Epidermal melanocyte (primary cell): Measurements from ENCODE around the gene FNDC3B.

ENCODE experiments used
- DNase-seq: peaks from one replicate; pipeline ENCODE4 v3.0.0; 2011; ENCODE audit warnings: low spot score; ENCODE audit not compliant: insufficient read length

FNDC3B gene

DNA sequence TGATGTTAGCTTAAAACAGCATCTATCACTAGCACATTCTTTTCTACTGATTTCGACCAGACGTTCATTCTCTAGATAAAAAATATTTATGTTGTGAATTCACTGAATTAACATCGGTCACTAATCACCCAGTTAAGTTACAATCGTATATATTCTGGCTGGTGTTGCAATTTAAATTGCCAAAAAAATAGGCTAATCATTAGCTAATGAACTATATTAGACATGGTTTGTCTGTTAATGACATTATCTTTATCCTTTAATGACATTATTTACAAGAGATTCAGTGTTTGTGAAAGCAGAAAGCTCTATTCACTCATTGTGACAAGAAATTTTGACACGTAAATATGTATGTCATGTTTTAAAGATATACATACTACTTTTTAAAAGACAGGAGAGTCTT is 402.2 kb downstream of the FNDC3B start:
- no peak for DNase-seq

GRCh38 chr3:172442606-172443005 is 403.2 kb downstream of the FNDC3B start:
- DNase-seq: no peak

GRCh38 chr3:172444821-172445220 is 405.4 kb downstream of the FNDC3B start:
- DNase-seq: no peak

DNA sequence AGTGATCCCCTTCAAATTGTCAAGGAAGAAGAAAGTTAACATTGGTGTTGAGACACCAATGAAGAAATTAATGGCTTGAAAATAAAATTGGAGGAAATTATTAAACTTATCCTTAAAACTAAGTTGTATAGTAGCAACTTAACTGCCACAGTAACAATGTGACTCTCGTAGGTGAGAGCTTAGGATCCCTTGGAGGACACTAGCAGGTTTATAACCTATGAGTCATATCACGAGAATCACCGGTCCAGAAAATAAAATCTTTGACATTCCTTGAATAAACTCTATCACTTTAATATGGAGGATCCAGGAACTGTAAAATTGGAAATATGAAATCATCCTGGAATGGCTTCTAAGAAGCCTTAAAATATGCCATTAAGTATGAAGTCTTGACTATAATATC is 406.8 kb downstream of the FNDC3B start:
- no peak for DNase-seq

DNA sequence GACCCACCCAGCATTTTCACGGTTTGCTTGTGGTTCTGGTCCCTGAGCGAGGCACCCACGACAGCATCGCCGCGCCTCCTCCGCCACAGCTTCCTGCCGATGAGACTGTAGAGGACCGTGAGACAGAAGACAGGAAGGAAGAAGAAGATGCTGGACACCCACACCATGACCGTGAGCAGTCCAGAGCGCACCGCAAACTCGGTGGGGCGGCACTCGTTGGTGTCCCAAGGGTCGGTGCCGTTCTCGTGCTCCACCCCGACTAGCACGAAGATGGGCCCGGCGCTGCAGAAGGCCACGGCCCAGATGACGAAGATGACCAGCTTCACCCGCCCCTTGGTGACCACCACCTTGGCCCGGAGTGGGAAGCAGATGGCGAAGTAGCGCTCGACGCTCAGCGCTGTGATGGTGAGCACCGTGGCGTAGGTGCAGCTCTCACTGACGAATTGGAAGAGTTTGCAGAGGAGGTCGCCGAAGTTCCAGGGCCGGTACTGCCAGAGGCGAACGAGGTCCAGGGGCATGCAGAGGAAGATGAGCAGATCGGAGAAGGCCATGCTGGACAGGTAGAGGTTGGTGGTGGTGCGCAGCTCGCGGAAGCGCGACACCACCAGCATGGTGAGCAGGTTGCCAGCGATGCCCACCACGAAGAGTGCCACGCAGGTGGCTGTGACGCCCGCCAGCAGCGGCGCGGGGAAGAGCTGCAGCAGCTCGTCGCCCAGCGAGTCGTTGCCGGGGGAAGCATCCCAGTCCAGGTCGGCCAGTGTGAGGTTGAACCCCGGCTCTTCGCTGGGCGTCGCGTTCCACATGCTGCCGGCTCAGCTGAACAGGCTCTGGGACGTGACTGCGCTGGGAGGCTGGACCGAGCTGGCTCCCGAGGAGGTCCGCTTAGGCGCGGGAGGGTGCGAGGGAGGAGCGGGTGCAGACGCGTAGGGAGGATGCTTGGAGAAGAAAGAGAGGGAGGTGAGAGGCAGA is 408.5 kb downstream of the FNDC3B start, which contains the start of gene GHSR:
TSS of gene GHSR (minus strand) at position 846 of the 969 bp plus-strand sequence. CDS start at position 803, 43 bp downstream.
- DNase-seq: no peak

DNA sequence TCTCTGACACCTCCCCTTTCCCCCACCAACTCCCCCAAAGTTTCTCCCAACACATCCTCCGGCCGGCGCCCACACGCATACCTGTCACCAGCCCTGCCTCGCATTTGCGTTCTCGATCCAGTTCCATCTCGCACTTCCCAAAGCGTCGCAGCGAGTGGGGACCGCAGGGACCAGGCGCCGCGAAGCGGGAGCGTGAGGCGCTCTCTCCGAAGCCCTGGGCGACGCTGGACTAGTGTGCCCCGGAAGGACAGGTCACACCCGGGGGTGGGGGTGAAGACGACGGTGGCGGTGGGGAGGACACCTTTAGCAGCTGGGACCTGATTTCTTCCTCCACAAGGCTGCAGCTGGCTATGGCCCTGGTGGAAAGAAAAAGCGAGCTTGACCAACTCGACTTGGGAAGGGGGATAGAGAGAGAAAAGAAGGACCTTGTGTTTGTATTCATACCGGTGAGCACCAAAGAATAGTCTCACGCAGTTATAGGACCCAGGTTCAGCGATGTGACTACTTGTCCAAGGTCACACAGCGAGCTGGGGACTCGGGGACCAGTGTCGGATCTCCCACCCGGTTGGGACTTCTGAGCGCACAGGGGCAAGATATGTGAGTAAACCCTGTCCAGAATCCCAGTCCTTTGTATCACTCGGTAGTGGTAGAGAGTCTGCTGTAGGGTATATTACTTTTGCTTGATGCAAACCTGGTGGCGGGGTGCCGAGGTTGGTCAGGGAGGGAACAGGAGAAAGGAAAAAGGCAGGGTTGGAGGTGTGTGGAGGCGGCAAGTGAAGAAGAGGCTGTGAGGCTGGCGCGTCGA is 409.5 kb downstream of the FNDC3B start:
- no peak for DNase-seq

- no peak for DNase-seq
Measured at GRCh38 chr3:172449466-172450149, 410.2 kb downstream of the FNDC3B start.
